HG02763 (cell line): ENCODE data around the gene GZMM.

Experiments
- ATAC-seq: cut with Tn5 transposase; IDR thresholded peaks from one replicate; pipeline ENCODE4 v1.9.1; 2021; ENCODE audit warnings: mild to moderate bottlenecking, moderate library complexity; ENCODE audit not compliant: unreplicated experiment

The GZMM gene

GRCh38 chr19:594265-594870 lies 50.5 kb downstream of the GZMM start:
- no peak for ATAC-seq

- ATAC-seq: no peak
These were observed 51.7 kb downstream of the GZMM start for GRCh38 chr19:595326-596262.

GRCh38 chr19:596263-596655 lies 52.4 kb downstream of the GZMM start:
- ATAC-seq: no peak

GRCh38 chr19:597406-598315 lies 53.8 kb downstream of the GZMM start:
- no peak for ATAC-seq
